ENCODE results near the gene PNPLA6.

DNA sequence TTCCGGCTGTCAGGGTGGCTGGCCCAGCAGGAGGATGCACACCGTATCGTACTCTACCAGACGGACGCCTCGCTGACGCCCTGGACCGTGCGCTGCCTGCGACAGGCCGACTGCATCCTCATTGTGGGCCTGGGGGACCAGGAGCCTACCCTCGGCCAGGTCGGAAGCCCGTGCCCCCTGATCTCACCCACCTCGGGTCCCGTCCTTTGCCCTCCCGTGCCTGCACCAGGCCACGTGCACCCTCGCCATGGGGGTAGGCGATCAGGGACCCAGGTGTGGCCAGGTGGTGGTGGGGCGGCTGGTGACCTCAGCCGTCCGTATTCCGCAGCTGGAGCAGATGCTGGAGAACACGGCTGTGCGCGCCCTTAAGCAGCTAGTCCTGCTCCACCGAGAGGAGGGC lies 19.0 kb downstream of the PNPLA6 start:
- TF ChIP-seq, protein P1, sequence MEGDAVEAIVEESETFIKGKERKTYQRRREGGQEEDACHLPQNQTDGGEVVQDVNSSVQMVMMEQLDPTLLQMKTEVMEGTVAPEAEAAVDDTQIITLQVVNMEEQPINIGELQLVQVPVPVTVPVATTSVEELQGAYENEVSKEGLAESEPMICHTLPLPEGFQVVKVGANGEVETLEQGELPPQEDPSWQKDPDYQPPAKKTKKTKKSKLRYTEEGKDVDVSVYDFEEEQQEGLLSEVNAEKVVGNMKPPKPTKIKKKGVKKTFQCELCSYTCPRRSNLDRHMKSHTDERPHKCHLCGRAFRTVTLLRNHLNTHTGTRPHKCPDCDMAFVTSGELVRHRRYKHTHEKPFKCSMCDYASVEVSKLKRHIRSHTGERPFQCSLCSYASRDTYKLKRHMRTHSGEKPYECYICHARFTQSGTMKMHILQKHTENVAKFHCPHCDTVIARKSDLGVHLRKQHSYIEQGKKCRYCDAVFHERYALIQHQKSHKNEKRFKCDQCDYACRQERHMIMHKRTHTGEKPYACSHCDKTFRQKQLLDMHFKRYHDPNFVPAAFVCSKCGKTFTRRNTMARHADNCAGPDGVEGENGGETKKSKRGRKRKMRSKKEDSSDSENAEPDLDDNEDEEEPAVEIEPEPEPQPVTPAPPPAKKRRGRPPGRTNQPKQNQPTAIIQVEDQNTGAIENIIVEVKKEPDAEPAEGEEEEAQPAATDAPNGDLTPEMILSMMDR (IDR thresholded peaks at IDR 0.05): no peak
- TF ChIP-seq EP300 (IDR thresholded peaks at IDR 0.05): no peak
